Cardiac muscle cell (in vitro differentiated cells and primary cell): ENCODE results near the gene TRIM66. TPM values are rescaled to one million over a fixed set of nuclear protein-coding genes. Genes with fewer than 3 reads are reported as not detected.

Experiments
- DNase-seq, 2 donors: peaks; one replicate each; pipeline versions ENCODE4 v3.0.0 to v3.0.0-alpha.2; 2010 to 2017; ENCODE audit warnings: low read depth in 1 of 2, low spot score in 1 of 2
- H3K27ac ChIP-seq: fragments of 200-600 bp; sonication (generic); 2 replicates; pipeline ENCODE4 v1.5.1; 2016
- H3K27me3 ChIP-seq: fragments of 200-600 bp; sonication (generic); 2 replicates; pipeline ENCODE4 v1.6.0; 2016; ENCODE audit warnings: control low read depth
- H3K36me3 ChIP-seq: fragments of 200-600 bp; sonication (generic); 2 replicates; pipeline ENCODE4 v1.5.1; 2016; ENCODE audit warnings: control low read depth
- H3K4me1 ChIP-seq: fragments of 200-600 bp; sonication (generic); 2 replicates; pipeline ENCODE4 v1.8.1; 2017; ENCODE audit warnings: low read depth, mild to moderate bottlenecking, mixed run types
- H3K4me3 ChIP-seq: fragments of 200-600 bp; sonication (generic); 2 replicates; pipeline ENCODE4 v1.5.1; 2016; ENCODE audit warnings: mild to moderate bottlenecking
- H3K9me3 ChIP-seq: fragments of 200-600 bp; sonication (generic); 2 replicates; pipeline ENCODE4 v1.5.1; 2017; ENCODE audit warnings: low read depth, mild to moderate bottlenecking, control low read depth
- CTCF ChIP-seq: IDR thresholded peaks from 2 replicates; pipeline ENCODE4 v1.5.1; 2012; ENCODE audit warnings: low read depth, mild to moderate bottlenecking, low read length
- polyA plus RNA-seq: library from polyadenylated mRNA; unstranded; fragments of >200 nt; fragmentation: Nextera tagmentation; extraction: Ambion mirVana; gene quantifications from 2 replicates; pipeline ENCODE4 v1.2.1, GENCODE V29; 2016
- total RNA-seq: library from RNA; depleted of rRNA; stranded (reverse); fragments of >200 nt; gene quantifications from 2 replicates; pipeline ENCODE4 v1.2.3, GENCODE V29; 2016

The TRIM66 gene
- total and polyA plus RNA-seq, 2 experiments from 2014 or later = 3.9 to 10.9 TPM

GRCh38 chr11:8706673-8707432 is 24.4 kb upstream of the TRIM66 start:
- Histone ChIP-seq H3K27me3 (no peaks in the 10 kb centered on the region), H3K27ac (no peak overlapping the region), H3K36me3 (no peaks in the 10 kb centered on the region), H3K4me1 (no peaks in the 10 kb centered on the region), H3K9me3 (no peaks in the 10 kb centered on the region), H3K4me3 (no peak overlapping the region)
- TF ChIP-seq CTCF = no peak
- DNase-seq = no peak

- Histone ChIP-seq H3K4me1 (no peaks in the 10 kb centered on the region), H3K36me3 (no peaks in the 10 kb centered on the region), H3K9me3 (no peaks in the 10 kb centered on the region), H3K4me3 (no peak overlapping the region), H3K27me3 (no peaks in the 10 kb centered on the region), H3K27ac (no peak overlapping the region)
- no peak for DNase-seq
- TF ChIP-seq CTCF = no peak
Measured at GRCh38 chr11:8705146-8705545, 22.7 kb upstream of the TRIM66 start.

GRCh38 chr11:8704136-8704535 is 21.7 kb upstream of the TRIM66 start:
- no peak overlapping the region for H3K4me3 ChIP-seq
- DNase-seq = no peak
- H3K36me3 ChIP-seq = no peaks in the 10 kb centered on the region
- no peaks in the 10 kb centered on the region for H3K9me3 ChIP-seq
- H3K4me1 ChIP-seq = no peaks in the 10 kb centered on the region
- H3K27me3 ChIP-seq = no peaks in the 10 kb centered on the region
- no peak for TF ChIP-seq CTCF
- no peak overlapping the region for H3K27ac ChIP-seq

- no peak for TF ChIP-seq CTCF
- DNase-seq = no peak
- H3K36me3 ChIP-seq = peaks cover 5% of the 10 kb centered on the region
- H3K27ac ChIP-seq = no peak overlapping the region
- H3K4me1 ChIP-seq = no peaks in the 10 kb centered on the region
- no peaks in the 10 kb centered on the region for H3K27me3 ChIP-seq
- no peak overlapping the region for H3K4me3 ChIP-seq
- no peaks in the 10 kb centered on the region for H3K9me3 ChIP-seq
Measured at GRCh38 chr11:8702598-8702915, 20.1 kb upstream of the TRIM66 start.

DNA sequence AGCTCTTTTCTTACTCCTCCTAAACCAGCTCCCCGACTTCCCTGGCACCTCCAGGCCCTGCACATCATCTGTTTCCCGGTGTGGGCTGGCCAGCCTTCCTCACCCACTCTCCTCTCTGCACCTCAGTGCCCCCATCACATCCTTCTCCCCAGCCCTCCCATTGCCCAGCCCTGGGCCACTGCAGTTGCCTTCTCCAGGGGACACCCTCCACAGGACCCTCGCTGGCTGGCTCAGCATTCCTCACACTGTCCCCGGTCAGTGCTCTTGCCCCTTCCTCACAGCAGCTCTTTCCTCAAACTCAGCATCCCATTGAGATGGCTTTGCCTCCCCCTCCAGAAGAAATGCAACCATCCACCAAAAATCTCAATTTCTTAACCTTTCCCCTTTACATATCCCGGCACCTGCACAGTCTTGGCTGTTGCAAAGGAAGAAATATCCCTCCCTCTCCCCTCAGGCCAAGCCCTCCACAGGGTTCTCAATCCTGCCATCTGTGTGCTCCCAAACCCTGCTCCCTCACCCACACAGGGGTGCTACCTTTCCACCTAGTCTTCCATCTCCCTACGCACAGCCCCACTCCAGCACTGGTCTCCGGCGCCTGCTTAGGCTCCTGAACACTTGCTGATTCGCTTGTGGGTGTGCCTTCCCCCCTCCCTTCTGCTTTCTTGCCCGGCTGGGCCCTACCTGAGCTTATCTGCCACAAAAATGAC is 19.6 kb upstream of the TRIM66 start:
- Histone ChIP-seq H3K27me3 (no peaks in the 10 kb centered on the region), H3K4me3 (no peak overlapping the region), H3K9me3 (no peaks in the 10 kb centered on the region), H3K36me3 (peaks cover 10% of the 10 kb centered on the region), H3K27ac (no peak overlapping the region), H3K4me1 (no peaks in the 10 kb centered on the region)
- DNase-seq = no peak
- TF ChIP-seq CTCF = no peak
